Measurements from ENCODE around the gene CNOT1.
"Not testable (repeated sequence)": the region's sequence is repeated elsewhere in the genome, so short reads cannot be mapped to it uniquely, and the experiment has no call there.

CNOT1 gene

DNA sequence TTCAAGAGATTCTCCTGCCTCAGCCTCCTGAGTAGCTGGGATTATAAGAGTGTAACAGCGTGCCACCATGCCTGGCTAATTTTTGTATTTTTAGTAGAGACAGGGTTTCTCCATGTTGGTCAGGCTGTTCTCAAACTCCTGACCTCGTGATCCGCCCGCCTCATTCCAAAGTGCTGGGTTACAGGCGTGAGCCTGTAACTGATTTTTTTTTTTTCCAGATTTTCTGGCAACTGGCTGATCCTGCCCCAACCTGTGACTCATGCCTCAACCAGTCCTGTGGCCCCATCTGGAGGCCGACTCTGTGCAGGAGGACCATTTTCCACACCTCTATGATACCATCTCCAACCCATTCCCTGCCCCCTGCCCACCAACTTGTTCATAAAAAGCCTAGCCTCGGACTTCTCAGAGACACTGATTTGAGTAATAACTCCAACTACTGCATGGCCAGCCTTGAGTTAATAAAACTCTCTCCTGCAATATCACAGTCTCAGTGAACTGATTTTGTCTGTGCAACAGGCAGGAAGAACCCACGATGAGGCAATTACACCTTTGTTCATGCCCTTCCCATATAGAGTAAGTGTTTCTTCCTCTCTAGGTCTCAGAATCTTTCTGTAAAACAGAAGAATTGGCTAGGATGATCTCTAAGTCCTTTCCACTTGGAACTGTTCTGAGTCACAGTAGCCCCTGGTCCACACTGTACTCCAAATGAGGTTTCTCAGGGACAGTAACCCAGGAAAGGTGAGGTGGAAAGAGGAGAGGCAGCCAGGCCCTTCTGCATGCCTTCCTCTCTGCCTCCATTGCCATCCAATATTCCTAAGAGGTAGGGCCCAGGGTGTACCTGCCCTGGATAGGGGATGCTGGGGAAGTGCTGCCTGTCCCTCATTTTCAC is 8.8 kb upstream of the CNOT1 start:
- Histone ChIP-seq H3K27ac (ENCODE audit: low read length) (no peak overlapping the region), H3K9me3 (ENCODE audit: control insufficient read depth in 2 of 2, low read length in 2 of 2) (no peaks in the 10 kb centered on the region), H3K4me1 (ENCODE audit: control insufficient read depth, insufficient read depth, low read length) (no peaks in the 10 kb centered on the region), H3K36me3 (ENCODE audit: control insufficient read depth in 2 of 2, insufficient read depth in 2 of 2, low read length in 2 of 2) (no peaks in the 10 kb centered on the region), H3K27me3 (ENCODE audit: control insufficient read depth in 1 of 2, insufficient read depth in 2 of 2, low read length in 2 of 2) (no peaks in the 10 kb centered on the region), H3K9ac (ENCODE audit: low read length in 2 of 2) (no peak overlapping the region), H3K4me3 (ENCODE audit: low read length in 2 of 2) (no peak overlapping the region)

DNA sequence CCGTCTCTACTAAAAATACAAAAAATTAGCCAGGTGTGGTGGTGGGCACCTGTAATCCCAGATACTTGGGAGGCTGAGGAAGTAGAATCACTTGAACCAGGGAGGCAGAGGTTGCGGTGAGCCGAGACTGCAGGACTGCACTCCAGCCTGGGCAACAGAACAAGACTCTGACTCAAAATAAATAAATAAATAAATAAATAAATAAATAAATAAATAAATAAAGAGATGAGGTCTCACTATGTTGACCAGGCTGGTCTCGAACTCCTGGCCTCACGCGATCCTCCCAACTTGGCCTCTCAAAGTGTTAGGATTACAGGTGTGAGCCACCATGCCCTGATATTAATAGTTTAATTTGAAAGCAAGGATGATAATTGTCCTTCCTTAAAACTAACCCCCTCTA is 7.4 kb upstream of the CNOT1 start:
- H3K9me3 ChIP-seq (ENCODE audit: control insufficient read depth in 2 of 2, low read length in 2 of 2); H3K4me3 ChIP-seq (ENCODE audit: low read length in 2 of 2); H3K27me3 ChIP-seq (ENCODE audit: control insufficient read depth in 1 of 2, insufficient read depth in 2 of 2, low read length in 2 of 2); H3K36me3 ChIP-seq (ENCODE audit: control insufficient read depth in 2 of 2, insufficient read depth in 2 of 2, low read length in 2 of 2); H3K27ac ChIP-seq (ENCODE audit: low read length); H3K4me1 ChIP-seq (ENCODE audit: control insufficient read depth, insufficient read depth, low read length); H3K9ac ChIP-seq (ENCODE audit: low read length in 2 of 2): not testable (repeated sequence)

DNA sequence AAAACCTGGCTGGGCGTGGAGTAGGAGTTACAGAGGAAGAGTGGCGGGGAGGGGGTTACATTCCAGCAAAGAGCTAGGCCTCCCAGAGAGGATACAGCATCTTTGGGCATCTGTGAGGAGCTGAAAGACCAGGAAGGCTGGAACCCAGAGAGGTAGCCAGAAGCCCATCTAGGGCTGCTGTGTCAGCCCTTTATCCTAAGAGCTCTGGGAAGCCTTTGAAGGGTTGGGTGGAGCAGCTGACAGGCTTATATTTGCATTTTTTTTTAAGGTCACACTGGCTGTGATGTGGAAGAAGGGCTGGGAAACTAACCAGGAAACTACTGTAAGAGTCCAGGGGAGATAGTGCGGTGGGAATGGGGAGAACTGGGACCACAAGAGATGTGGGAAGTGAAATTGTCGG is 6.8 kb upstream of the CNOT1 start:
- Histone ChIP-seq H3K9ac (ENCODE audit: low read length in 2 of 2) (no peak overlapping the region), H3K27ac (ENCODE audit: low read length) (no peak overlapping the region), H3K4me1 (ENCODE audit: control insufficient read depth, insufficient read depth, low read length) (no peaks in the 10 kb centered on the region), H3K36me3 (ENCODE audit: control insufficient read depth in 2 of 2, insufficient read depth in 2 of 2, low read length in 2 of 2) (no peaks in the 10 kb centered on the region), H3K9me3 (ENCODE audit: control insufficient read depth in 2 of 2, low read length in 2 of 2) (no peaks in the 10 kb centered on the region), H3K4me3 (ENCODE audit: low read length in 2 of 2) (no peak overlapping the region), H3K27me3 (ENCODE audit: control insufficient read depth in 1 of 2, insufficient read depth in 2 of 2, low read length in 2 of 2) (no peaks in the 10 kb centered on the region)

DNA sequence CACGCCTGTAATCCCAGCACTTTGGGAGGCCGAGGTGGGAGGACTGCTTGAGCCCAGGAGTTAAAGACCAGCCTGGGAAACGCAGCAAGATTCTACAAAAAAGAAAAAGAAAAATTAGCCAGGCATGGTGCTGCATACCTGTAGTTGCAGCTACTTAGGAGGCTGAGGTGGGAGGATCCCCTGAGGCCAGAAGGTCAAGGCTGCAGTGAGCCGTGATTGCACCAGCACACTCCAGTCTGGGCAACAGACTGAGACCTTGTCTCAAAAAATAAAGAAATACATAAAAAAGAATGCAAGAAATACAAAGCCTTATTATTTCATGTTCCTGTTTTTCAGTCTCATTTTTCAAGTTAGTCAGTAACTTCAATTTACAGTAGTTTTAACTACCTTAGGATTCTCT is 5.9 kb upstream of the CNOT1 start:
- H3K27me3 ChIP-seq (ENCODE audit: control insufficient read depth in 1 of 2, insufficient read depth in 2 of 2, low read length in 2 of 2) = no peaks in the 10 kb centered on the region
- H3K9me3 ChIP-seq (ENCODE audit: control insufficient read depth in 2 of 2, low read length in 2 of 2) = no peaks in the 10 kb centered on the region
- no peak overlapping the region for H3K9ac ChIP-seq (ENCODE audit: low read length in 2 of 2)
- H3K4me1 ChIP-seq (ENCODE audit: control insufficient read depth, insufficient read depth, low read length) = peaks cover 2% of the 10 kb centered on the region
- no peak overlapping the region for H3K4me3 ChIP-seq (ENCODE audit: low read length in 2 of 2)
- H3K36me3 ChIP-seq (ENCODE audit: control insufficient read depth in 2 of 2, insufficient read depth in 2 of 2, low read length in 2 of 2) = no peaks in the 10 kb centered on the region
- no peak overlapping the region for H3K27ac ChIP-seq (ENCODE audit: low read length)

DNA sequence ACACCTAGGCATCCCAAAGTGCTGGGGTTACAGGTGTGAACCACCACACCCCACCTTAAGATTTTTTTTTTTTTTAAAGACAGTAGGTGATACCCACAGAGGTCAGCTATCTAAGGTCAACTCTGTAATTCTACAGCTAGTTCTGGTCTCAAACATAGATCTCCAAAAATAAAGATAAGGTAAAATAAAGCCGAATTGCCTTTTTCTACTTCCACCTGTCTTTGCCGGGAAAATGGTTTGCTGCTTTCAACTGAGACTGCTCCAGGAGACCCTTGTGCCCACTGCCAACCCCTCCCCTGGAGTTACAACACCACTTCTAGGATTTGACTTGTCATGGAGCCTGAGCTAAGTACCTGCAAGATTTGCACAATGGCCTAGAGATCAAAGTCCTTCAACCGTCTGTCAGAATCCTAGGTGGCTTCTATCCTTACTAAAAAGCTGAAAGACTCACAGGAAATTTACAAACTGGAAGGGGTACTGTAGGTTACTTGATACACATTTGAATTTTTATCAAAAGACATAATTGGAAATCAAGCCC is 4.7 kb upstream of the CNOT1 start:
- no peak overlapping the region for H3K9ac ChIP-seq (ENCODE audit: low read length in 2 of 2)
- H3K9me3 ChIP-seq (ENCODE audit: control insufficient read depth in 2 of 2, low read length in 2 of 2) = no peaks in the 10 kb centered on the region
- no peaks in the 10 kb centered on the region for H3K36me3 ChIP-seq (ENCODE audit: control insufficient read depth in 2 of 2, insufficient read depth in 2 of 2, low read length in 2 of 2)
- H3K4me3 ChIP-seq (ENCODE audit: low read length in 2 of 2) = no peak overlapping the region
- H3K4me1 ChIP-seq (ENCODE audit: control insufficient read depth, insufficient read depth, low read length) = peaks cover 6% of the 10 kb centered on the region
- H3K27ac ChIP-seq (ENCODE audit: low read length) = no peak overlapping the region
- H3K27me3 ChIP-seq (ENCODE audit: control insufficient read depth in 1 of 2, insufficient read depth in 2 of 2, low read length in 2 of 2) = no peaks in the 10 kb centered on the region

DNA sequence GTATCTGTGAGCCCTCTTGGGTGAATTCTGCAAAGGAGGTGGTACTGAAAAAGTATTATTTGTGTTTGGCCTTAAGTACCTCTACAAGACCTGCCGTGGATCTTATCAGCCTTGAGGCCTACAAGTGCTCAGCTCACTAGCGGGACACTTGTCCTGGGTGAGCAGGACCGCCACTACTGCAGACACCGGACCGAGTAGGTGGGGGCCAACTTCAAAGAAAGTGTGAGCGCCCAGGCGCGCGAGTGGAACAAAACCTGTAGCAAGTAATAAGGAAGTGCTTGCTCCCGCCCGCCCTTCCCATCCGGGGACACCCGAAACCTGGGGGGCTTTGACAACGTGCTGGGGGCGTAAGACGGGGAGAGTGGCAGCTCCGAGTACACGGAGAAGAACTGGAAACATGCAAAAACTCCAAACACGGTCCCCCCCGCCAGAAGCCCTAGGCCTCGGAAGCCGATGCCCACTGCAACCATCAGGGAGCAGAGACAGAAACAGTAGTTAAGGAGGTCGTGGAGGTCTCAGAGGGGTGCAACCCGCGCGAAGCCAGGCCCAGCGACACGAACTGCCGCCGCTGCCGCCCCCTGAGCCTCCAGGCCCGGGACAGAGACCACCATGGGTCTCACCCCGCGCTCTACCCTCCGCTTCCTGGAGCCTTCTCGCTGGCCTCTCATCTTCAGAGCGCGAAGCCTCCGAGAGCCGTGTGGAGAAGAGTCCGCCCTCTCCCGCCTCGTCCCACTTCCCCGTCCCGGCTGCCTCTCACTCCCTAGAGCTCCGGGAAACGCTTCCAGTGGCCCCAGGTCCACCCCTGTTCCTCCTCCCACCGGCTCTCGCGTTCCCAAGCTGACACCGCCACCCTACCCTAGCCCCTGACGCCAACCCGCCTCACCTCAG is 537 bp downstream of the CNOT1 start:
- H3K27me3 ChIP-seq (ENCODE audit: control insufficient read depth in 1 of 2, insufficient read depth in 2 of 2, low read length in 2 of 2) = no peaks in the 10 kb centered on the region

DNA sequence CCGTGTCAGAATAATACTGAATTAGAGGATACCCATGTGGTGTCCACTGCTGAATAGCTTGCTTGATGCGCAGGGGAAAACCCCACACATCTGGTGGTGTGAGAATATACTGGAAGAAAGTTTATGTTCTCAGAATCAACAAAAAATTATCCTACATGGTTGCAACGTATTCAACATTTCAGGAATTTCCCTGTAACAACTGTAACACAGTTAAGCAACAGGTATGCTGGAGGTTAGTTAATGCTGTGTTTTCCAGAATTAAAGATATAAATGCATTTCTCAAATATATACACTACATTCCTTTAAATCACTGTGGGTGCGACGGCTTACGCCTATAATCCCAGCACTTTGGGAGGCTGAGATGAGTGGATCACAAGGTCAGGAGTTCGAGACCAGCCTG is 5.4 kb downstream of the CNOT1 start:
- peaks cover 6% of the 10 kb centered on the region for H3K4me1 ChIP-seq (ENCODE audit: control insufficient read depth, insufficient read depth, low read length)
- H3K36me3 ChIP-seq (ENCODE audit: control insufficient read depth in 2 of 2, insufficient read depth in 2 of 2, low read length in 2 of 2) = peaks cover 3 to 6% of the 10 kb centered on the region in 2 donors
- H3K9me3 ChIP-seq (ENCODE audit: control insufficient read depth in 2 of 2, low read length in 2 of 2) = no peaks in the 10 kb centered on the region
- no peak overlapping the region for H3K27ac ChIP-seq (ENCODE audit: low read length)
- H3K27me3 ChIP-seq (ENCODE audit: control insufficient read depth in 1 of 2, insufficient read depth in 2 of 2, low read length in 2 of 2) = no peaks in the 10 kb centered on the region
- no peak overlapping the region for H3K4me3 ChIP-seq (ENCODE audit: low read length in 2 of 2)
- no peak overlapping the region for H3K9ac ChIP-seq (ENCODE audit: low read length in 2 of 2)

More for the DNA sequence above, 537 bp downstream of the CNOT1 start:
- Histone ChIP-seq H3K4me1 (ENCODE audit: control insufficient read depth, insufficient read depth, low read length) (peaks cover 12% of the 10 kb centered on the region), H3K4me3 (ENCODE audit: low read length in 2 of 2) (peak overlapping the region; percentile 96 to 98), H3K36me3 (ENCODE audit: control insufficient read depth in 2 of 2, insufficient read depth in 2 of 2, low read length in 2 of 2) (peaks cover 1 to 3% of the 10 kb centered on the region in 2 donors), H3K27ac (ENCODE audit: low read length) (peak overlapping the region; percentile 99), H3K9me3 (ENCODE audit: control insufficient read depth in 2 of 2, low read length in 2 of 2) (no peaks in the 10 kb centered on the region), H3K9ac (ENCODE audit: low read length in 2 of 2) (peak overlapping the region; percentile 99 to 100)

DNA sequence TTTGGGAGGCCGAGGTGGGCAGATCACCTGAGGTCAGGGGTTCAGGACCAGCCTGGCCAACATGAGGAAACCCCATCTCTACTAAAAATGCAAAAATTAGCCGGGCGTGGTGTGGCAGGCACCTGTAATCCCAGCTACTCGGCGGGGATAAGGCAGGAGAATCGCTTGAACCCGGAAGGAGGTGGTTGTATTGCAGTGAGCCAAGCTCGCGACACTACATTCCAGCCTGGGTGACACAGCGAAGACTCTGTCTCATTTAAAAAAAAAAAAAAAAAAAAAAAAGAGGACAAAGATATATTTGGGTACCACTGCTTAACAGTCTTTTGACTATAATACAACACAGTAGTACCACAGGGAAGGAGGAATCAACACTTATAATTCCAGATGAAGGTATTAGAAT is 9.2 kb downstream of the CNOT1 start:
- Histone ChIP-seq H3K27me3 (ENCODE audit: control insufficient read depth in 1 of 2, insufficient read depth in 2 of 2, low read length in 2 of 2) (no peaks in the 10 kb centered on the region), H3K4me1 (ENCODE audit: control insufficient read depth, insufficient read depth, low read length) (no peaks in the 10 kb centered on the region), H3K4me3 (ENCODE audit: low read length in 2 of 2) (no peak overlapping the region), H3K9me3 (ENCODE audit: control insufficient read depth in 2 of 2, low read length in 2 of 2) (no peaks in the 10 kb centered on the region), H3K27ac (ENCODE audit: low read length) (no peak overlapping the region), H3K9ac (ENCODE audit: low read length in 2 of 2) (no peak overlapping the region), H3K36me3 (ENCODE audit: control insufficient read depth in 2 of 2, insufficient read depth in 2 of 2, low read length in 2 of 2) (peaks cover 6 to 12% of the 10 kb centered on the region in 2 donors)

DNA sequence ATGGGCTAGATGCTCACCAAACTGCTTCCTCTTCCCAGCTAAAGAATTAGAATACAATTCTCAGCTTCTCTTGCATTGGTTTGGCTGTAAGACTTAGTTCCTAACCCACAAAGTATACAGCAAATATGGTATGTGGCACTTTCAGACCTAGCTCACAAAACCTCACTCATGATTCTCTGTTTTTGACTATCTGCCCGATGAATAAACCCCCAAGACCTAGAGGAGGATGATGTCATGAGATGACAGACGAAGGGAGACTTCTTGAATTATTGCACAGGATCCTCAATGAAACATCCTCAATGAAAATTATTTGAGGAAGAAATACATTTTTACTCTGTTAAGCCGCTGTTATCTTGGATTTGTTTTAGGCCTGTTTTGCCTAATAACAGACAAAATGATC is 14.3 kb downstream of the CNOT1 start:
- Histone ChIP-seq H3K4me3 (ENCODE audit: low read length in 2 of 2) (no peak overlapping the region), H3K27me3 (ENCODE audit: control insufficient read depth in 1 of 2, insufficient read depth in 2 of 2, low read length in 2 of 2) (no peaks in the 10 kb centered on the region), H3K4me1 (ENCODE audit: control insufficient read depth, insufficient read depth, low read length) (no peaks in the 10 kb centered on the region), H3K36me3 (ENCODE audit: control insufficient read depth in 2 of 2, insufficient read depth in 2 of 2, low read length in 2 of 2) (peaks cover 0 to 9% of the 10 kb centered on the region in 2 donors), H3K9ac (ENCODE audit: low read length in 2 of 2) (no peak overlapping the region), H3K9me3 (ENCODE audit: control insufficient read depth in 2 of 2, low read length in 2 of 2) (no peaks in the 10 kb centered on the region), H3K27ac (ENCODE audit: low read length) (no peak overlapping the region)

DNA sequence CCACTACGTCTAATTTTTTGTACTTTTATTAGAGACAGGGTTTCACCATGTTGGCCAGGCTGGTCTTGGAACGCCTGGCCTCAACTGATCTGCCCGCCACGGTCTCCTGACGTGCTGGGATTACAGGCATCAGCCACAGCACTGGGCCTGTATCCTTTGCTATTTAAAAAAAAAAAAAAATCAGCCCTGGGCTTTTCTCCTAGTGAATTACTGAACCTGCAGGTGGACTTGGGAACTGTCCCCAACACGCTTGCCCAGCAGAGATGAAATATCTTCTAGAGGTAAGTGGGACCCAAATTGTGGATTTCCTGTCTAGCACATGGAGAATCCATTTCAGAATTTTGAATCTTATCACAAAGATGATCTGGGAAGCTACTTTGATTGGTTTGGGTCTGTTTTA is 14.8 kb downstream of the CNOT1 start:
- H3K4me1 ChIP-seq (ENCODE audit: control insufficient read depth, insufficient read depth, low read length) = no peaks in the 10 kb centered on the region
- no peak overlapping the region for H3K4me3 ChIP-seq (ENCODE audit: low read length in 2 of 2)
- H3K9me3 ChIP-seq (ENCODE audit: control insufficient read depth in 2 of 2, low read length in 2 of 2) = no peaks in the 10 kb centered on the region
- H3K27ac ChIP-seq (ENCODE audit: low read length) = no peak overlapping the region
- no peak overlapping the region for H3K9ac ChIP-seq (ENCODE audit: low read length in 2 of 2)
- no peaks in the 10 kb centered on the region for H3K27me3 ChIP-seq (ENCODE audit: control insufficient read depth in 1 of 2, insufficient read depth in 2 of 2, low read length in 2 of 2)
- peaks cover 0 to 9% of the 10 kb centered on the region in 2 donors for H3K36me3 ChIP-seq (ENCODE audit: control insufficient read depth in 2 of 2, insufficient read depth in 2 of 2, low read length in 2 of 2)
